GM20000 (cell line): ENCODE data around the gene RAB40AL.

Experiments
- DNase-seq: peaks from one replicate; pipeline ENCODE4 v3.0.0; 2012; ENCODE audit warnings: low spot score
- TF ChIP-seq, protein P1 (sequence below): IDR thresholded peaks from 2 replicates; pipeline ENCODE4 v1.5.1; 2012; ENCODE audit warnings: mild to moderate bottlenecking, control low read depth; ENCODE audit errors: extremely low read depth, missing control alignments

Gene RAB40AL

DNA sequence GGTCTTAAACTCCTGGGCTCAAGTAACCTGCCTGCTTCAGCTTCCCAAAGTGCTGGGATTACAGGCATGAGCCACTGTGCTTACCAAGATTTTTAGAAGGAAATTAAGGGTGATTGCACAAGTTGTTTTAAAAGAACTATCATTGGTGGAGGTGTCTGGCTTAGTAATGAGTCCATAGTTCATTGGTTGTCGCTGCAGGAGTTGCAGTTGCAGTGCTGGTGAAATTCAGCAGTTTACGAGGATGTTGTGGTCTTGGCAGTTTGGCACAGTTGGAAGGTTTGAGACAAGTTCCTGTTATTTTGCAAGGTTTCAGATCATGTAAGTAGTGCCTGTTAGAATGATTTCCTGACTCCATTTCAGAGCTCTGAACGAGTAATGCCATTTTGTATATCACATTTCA, 48.1 kb downstream of the RAB40AL start:
- no peak for DNase-seq
- TF ChIP-seq, protein P1, sequence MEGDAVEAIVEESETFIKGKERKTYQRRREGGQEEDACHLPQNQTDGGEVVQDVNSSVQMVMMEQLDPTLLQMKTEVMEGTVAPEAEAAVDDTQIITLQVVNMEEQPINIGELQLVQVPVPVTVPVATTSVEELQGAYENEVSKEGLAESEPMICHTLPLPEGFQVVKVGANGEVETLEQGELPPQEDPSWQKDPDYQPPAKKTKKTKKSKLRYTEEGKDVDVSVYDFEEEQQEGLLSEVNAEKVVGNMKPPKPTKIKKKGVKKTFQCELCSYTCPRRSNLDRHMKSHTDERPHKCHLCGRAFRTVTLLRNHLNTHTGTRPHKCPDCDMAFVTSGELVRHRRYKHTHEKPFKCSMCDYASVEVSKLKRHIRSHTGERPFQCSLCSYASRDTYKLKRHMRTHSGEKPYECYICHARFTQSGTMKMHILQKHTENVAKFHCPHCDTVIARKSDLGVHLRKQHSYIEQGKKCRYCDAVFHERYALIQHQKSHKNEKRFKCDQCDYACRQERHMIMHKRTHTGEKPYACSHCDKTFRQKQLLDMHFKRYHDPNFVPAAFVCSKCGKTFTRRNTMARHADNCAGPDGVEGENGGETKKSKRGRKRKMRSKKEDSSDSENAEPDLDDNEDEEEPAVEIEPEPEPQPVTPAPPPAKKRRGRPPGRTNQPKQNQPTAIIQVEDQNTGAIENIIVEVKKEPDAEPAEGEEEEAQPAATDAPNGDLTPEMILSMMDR: no peak
